WTC11 (cell line): Measurements from ENCODE around the gene ZCCHC18. TPM values are rescaled to one million over a fixed set of nuclear protein-coding genes. Genes with fewer than 3 reads are reported as not detected.

Experiments used
- ATAC-seq: fragments of 200-7000 bp; cut with Tn5 transposase; 2 replicates; pipeline ENCODE4 v1.10.0; 2021; ENCODE audit warnings: mild to moderate bottlenecking, moderate library complexity
- CTCF ChIA-PET: fragments of 300-600 bp; sonication (Branson Sonifier 250); formaldehyde crosslinking; loops from one replicate; lab custom pipeline; 2021; ENCODE audit warnings: antibody characterized with exemption; lab: Charles Lee
- POLR2A ChIA-PET: fragments of 350-600 bp; sonication (Branson Sonifier 250); formaldehyde crosslinking; loops from one replicate; lab custom pipeline; 2021; ENCODE audit warnings: antibody characterized with exemption; lab: Charles Lee
- DNase-seq: peaks from one replicate; pipeline ENCODE4 v3.0.0; 2021; ENCODE audit warnings: low spot score
- H3K27ac Mint-ChIP-seq: 2 replicates; pipeline ENCODE4 v1.8.0; 2021; ENCODE audit warnings: mixed read lengths
- H3K27me3 Mint-ChIP-seq: 2 replicates; pipeline ENCODE4 v1.8.0; 2021; ENCODE audit warnings: low read depth, mild to moderate bottlenecking, moderate library complexity, mixed read lengths
- H3K36me3 Mint-ChIP-seq: 2 replicates; pipeline ENCODE4 v1.8.0; 2021; ENCODE audit warnings: mixed read lengths
- H3K4me1 Mint-ChIP-seq: 2 replicates; pipeline ENCODE4 v1.8.0; 2022; ENCODE audit warnings: mixed read lengths
- H3K4me3 Mint-ChIP-seq: 2 replicates; pipeline ENCODE4 v1.8.0; 2021; ENCODE audit warnings: mild to moderate bottlenecking, moderate library complexity, mixed read lengths
- H3K9me3 Mint-ChIP-seq: 2 replicates; pipeline ENCODE4 v1.8.0; 2021; ENCODE audit warnings: mixed read lengths
- ATF1 ChIP-seq: sonication (generic); formaldehyde crosslinking; IDR thresholded peaks from 2 replicates; pipeline ENCODE4 v1.8.1; 2023; ENCODE audit warnings: mild to moderate bottlenecking, moderate library complexity, missing genetic modification reagents
- CBFB ChIP-seq: sonication (generic); formaldehyde crosslinking; IDR thresholded peaks from 2 replicates; pipeline ENCODE4 v1.8.1; 2022; ENCODE audit warnings: mild to moderate bottlenecking, low read depth, missing genetic modification reagents
- CREM ChIP-seq: sonication (generic); formaldehyde crosslinking; IDR thresholded peaks from 2 replicates; pipeline ENCODE4 v1.8.1; 2022; ENCODE audit warnings: mild to moderate bottlenecking, missing genetic modification reagents, moderate library complexity
- ETV6 ChIP-seq: sonication (generic); formaldehyde crosslinking; IDR thresholded peaks from 2 replicates; pipeline ENCODE4 v1.8.1; 2022; ENCODE audit warnings: mild to moderate bottlenecking, missing genetic modification reagents
- FOXJ3 ChIP-seq: sonication (generic); formaldehyde crosslinking; IDR thresholded peaks from 2 replicates; pipeline ENCODE4 v1.9.0; 2021; ENCODE audit warnings: missing genetic modification reagents, mild to moderate bottlenecking, borderline replicate concordance
- KAT7 ChIP-seq: sonication (generic); formaldehyde crosslinking; IDR thresholded peaks from 2 replicates; pipeline ENCODE4 v1.8.1; 2023; ENCODE audit warnings: missing genetic modification reagents, mild to moderate bottlenecking, borderline replicate concordance
- MYBL2 ChIP-seq: sonication (generic); formaldehyde crosslinking; IDR thresholded peaks from 2 replicates; pipeline ENCODE4 v1.8.1; 2023; ENCODE audit warnings: mild to moderate bottlenecking, moderate library complexity, missing genetic modification reagents
- NFATC4 ChIP-seq: fragments of 250-450 bp; sonication (Bioruptor Pico); IDR thresholded peaks from 2 replicates; pipeline ENCODE4 v1.9.0; 2021; ENCODE audit warnings: mild to moderate bottlenecking
- NFE2L1 ChIP-seq: sonication (generic); formaldehyde crosslinking; IDR thresholded peaks from 2 replicates; pipeline ENCODE4 v1.8.1; 2023; ENCODE audit warnings: missing genetic modification reagents
- OVOL2 ChIP-seq: fragments of 250-450 bp; sonication (Bioruptor Pico); IDR thresholded peaks from 2 replicates; pipeline ENCODE4 v1.9.0; 2021; ENCODE audit warnings: mild to moderate bottlenecking, borderline replicate concordance
- RELA ChIP-seq: sonication (generic); formaldehyde crosslinking; IDR thresholded peaks from 2 replicates; pipeline ENCODE4 v1.8.1; 2022; ENCODE audit warnings: missing genetic modification reagents, mild to moderate bottlenecking, borderline replicate concordance
- RORB ChIP-seq: fragments of 250-450 bp; sonication (Bioruptor Pico); IDR thresholded peaks from 2 replicates; pipeline ENCODE4 v1.9.0; 2021; ENCODE audit warnings: mild to moderate bottlenecking
- SMAD3 ChIP-seq: sonication (generic); formaldehyde crosslinking; IDR thresholded peaks from 2 replicates; pipeline ENCODE4 v1.8.0; 2022; ENCODE audit warnings: missing genetic modification reagents, mild to moderate bottlenecking, borderline replicate concordance
- ZNF138 ChIP-seq: sonication (generic); formaldehyde crosslinking; conservative IDR thresholded peaks from 2 replicates; pipeline ENCODE4 v1.8.1; 2022; ENCODE audit warnings: mild to moderate bottlenecking, moderate library complexity, missing genetic modification reagents
- ZNF232 ChIP-seq: sonication (generic); formaldehyde crosslinking; IDR thresholded peaks from 2 replicates; pipeline ENCODE4 v1.8.0; 2022; ENCODE audit warnings: mild to moderate bottlenecking, missing genetic modification reagents
- ZNF317 ChIP-seq: sonication (generic); formaldehyde crosslinking; IDR thresholded peaks from 2 replicates; pipeline ENCODE4 v1.8.1; 2023; ENCODE audit warnings: low read depth, mild to moderate bottlenecking, moderate library complexity, missing genetic modification reagents, borderline replicate concordance
- ZNF423 ChIP-seq: fragments of 250-450 bp; sonication (Bioruptor Pico); IDR thresholded peaks from 2 replicates; pipeline ENCODE4 v2.1.2; 2022; ENCODE audit warnings: mild to moderate bottlenecking, moderate library complexity
- total RNA-seq: library from RNA; stranded (reverse); gene quantifications from 3 replicates; pipeline ENCODE4 v1.2.3, GENCODE V29; 2021
- TF ChIP-seq, protein P1 (sequence below): sonication (generic); formaldehyde crosslinking; IDR thresholded peaks from 2 replicates; pipeline ENCODE4 v1.8.0; 2022; ENCODE audit warnings: mild to moderate bottlenecking, missing genetic modification reagents
- TF ChIP-seq, protein P2 (sequence below): sonication (generic); formaldehyde crosslinking; IDR thresholded peaks from 2 replicates; pipeline ENCODE4 v1.8.1; 2023; ENCODE audit warnings: mild to moderate bottlenecking, missing genetic modification reagents, moderate library complexity
- TF ChIP-seq, protein P3 (sequence below): fragments of 250-450 bp; sonication (Bioruptor Pico); conservative IDR thresholded peaks from 2 replicates; pipeline ENCODE4 v1.9.0; 2021; ENCODE audit warnings: mild to moderate bottlenecking
- TF ChIP-seq, protein P4 (sequence below): sonication (generic); formaldehyde crosslinking; IDR thresholded peaks from 2 replicates; pipeline ENCODE4 v1.8.0; 2023; ENCODE audit warnings: missing genetic modification reagents, mild to moderate bottlenecking, borderline replicate concordance
- TF ChIP-seq, protein P5 (sequence below): fragments of 200-600 bp; IDR thresholded peaks from 2 replicates; pipeline ENCODE4 v1.8.0; 2022; ENCODE audit warnings: antibody characterized with exemption
- TF ChIP-seq, protein P6 (sequence below): sonication (generic); formaldehyde crosslinking; IDR thresholded peaks from 2 replicates; pipeline ENCODE4 v1.8.0; 2023; ENCODE audit warnings: missing genetic modification reagents
- TF ChIP-seq, protein P7 (sequence below): fragments of 250-450 bp; sonication (Bioruptor Pico); IDR thresholded peaks from 2 replicates; pipeline ENCODE4 v1.9.0; 2021; ENCODE audit warnings: moderate library complexity, mild to moderate bottlenecking, inconsistent platforms, borderline replicate concordance
- TF ChIP-seq, protein P8 (sequence below): sonication (generic); formaldehyde crosslinking; IDR thresholded peaks from 2 replicates; pipeline ENCODE4 v1.8.1; 2022; ENCODE audit warnings: mild to moderate bottlenecking, moderate library complexity, missing genetic modification reagents

ZCCHC18 gene
- total RNA-seq, 1 experiment from 2014 or later, result 2.3 TPM

DNA sequence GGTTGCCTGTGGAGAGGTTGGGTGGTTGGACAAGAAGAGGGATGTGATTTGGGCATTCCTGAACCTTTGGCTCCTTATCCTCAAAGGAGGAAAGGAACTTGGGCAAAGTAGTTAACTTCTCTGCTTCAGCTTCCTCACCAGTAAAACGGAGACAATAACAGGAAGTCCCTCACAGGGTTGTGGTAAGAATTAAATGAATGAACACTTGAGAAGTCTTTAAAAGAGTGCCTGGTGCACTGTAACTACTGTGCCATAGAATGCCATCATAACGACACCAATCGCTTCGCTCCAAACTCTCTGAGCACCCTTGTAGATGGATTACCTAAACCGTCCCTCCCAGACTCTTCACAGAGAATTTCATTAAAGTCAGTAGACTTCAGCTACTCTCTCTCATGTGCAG lies 10.5 kb downstream of the ZCCHC18 start:
- Mint-ChIP-seq H3K4me3 (no peak overlapping the region), H3K4me1 (peaks cover 3% of the 10 kb centered on the region), H3K9me3 (no peaks in the 10 kb centered on the region), H3K27me3 (no peaks in the 10 kb centered on the region), H3K36me3 (no peaks in the 10 kb centered on the region), H3K27ac (no peak overlapping the region)
- TF ChIP-seq KAT7 (CRISPR knock-in tag), result no peak
- TF ChIP-seq, protein P1, sequence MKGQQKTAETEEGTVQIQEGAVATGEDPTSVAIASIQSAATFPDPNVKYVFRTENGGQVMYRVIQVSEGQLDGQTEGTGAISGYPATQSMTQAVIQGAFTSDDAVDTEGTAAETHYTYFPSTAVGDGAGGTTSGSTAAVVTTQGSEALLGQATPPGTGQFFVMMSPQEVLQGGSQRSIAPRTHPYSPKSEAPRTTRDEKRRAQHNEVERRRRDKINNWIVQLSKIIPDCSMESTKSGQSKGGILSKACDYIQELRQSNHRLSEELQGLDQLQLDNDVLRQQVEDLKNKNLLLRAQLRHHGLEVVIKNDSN, result no peak
- no peak for TF ChIP-seq ETV6
- no peak for TF ChIP-seq RELA (CRISPR knock-in tag)
- no peak for TF ChIP-seq ZNF138 (CRISPR knock-in tag)
- TF ChIP-seq CREM (CRISPR knock-in tag), result no peak
- TF ChIP-seq RORB (CRISPR knock-in tag), result no peak
- TF ChIP-seq OVOL2 (CRISPR knock-in tag), result no peak
- TF ChIP-seq, protein P2, sequence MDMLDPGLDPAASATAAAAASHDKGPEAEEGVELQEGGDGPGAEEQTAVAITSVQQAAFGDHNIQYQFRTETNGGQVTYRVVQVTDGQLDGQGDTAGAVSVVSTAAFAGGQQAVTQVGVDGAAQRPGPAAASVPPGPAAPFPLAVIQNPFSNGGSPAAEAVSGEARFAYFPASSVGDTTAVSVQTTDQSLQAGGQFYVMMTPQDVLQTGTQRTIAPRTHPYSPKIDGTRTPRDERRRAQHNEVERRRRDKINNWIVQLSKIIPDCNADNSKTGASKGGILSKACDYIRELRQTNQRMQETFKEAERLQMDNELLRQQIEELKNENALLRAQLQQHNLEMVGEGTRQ, result no peak
- TF ChIP-seq SMAD3 (CRISPR knock-in tag), result no peak
- TF ChIP-seq MYBL2 (CRISPR knock-in tag), result no peak
- TF ChIP-seq, protein P3, sequence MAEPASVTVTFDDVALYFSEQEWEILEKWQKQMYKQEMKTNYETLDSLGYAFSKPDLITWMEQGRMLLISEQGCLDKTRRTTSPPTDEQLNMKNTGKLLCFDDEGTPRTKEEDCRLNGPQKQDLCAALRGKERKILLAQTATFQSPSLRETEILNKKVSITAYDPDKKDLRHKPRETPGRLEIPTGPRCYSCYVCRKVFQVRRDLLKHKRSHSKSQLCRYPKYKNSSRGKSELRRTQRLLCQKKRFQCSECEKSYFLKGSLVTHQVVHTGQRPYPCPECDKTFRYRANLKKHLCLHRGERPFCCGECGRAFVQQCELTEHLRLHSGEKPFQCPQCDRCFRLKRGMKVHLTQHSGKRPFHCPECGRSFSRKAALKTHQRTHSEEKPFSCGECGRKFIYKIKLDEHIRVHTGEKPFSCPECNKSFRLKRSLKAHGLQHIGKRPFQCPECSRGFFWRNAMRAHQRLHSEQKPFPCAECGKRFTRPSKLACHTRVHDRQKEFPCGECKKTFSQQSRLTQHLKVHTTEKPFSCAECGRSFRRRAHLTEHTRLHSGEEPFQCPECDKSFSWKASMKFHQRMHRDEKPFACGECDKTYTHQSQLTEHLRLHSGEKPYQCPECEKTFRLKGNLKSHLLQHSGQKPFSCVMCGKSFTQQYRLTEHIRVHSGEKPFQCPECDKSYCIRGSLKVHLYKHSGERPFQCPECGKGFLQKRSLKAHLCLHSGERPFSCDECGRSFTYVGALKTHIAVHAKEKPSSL, result no peak
- TF ChIP-seq, protein P4, sequence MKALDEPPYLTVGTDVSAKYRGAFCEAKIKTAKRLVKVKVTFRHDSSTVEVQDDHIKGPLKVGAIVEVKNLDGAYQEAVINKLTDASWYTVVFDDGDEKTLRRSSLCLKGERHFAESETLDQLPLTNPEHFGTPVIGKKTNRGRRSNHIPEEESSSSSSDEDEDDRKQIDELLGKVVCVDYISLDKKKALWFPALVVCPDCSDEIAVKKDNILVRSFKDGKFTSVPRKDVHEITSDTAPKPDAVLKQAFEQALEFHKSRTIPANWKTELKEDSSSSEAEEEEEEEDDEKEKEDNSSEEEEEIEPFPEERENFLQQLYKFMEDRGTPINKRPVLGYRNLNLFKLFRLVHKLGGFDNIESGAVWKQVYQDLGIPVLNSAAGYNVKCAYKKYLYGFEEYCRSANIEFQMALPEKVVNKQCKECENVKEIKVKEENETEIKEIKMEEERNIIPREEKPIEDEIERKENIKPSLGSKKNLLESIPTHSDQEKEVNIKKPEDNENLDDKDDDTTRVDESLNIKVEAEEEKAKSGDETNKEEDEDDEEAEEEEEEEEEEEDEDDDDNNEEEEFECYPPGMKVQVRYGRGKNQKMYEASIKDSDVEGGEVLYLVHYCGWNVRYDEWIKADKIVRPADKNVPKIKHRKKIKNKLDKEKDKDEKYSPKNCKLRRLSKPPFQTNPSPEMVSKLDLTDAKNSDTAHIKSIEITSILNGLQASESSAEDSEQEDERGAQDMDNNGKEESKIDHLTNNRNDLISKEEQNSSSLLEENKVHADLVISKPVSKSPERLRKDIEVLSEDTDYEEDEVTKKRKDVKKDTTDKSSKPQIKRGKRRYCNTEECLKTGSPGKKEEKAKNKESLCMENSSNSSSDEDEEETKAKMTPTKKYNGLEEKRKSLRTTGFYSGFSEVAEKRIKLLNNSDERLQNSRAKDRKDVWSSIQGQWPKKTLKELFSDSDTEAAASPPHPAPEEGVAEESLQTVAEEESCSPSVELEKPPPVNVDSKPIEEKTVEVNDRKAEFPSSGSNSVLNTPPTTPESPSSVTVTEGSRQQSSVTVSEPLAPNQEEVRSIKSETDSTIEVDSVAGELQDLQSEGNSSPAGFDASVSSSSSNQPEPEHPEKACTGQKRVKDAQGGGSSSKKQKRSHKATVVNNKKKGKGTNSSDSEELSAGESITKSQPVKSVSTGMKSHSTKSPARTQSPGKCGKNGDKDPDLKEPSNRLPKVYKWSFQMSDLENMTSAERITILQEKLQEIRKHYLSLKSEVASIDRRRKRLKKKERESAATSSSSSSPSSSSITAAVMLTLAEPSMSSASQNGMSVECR (CRISPR knock-in tag), result no peak
- TF ChIP-seq, protein P5, sequence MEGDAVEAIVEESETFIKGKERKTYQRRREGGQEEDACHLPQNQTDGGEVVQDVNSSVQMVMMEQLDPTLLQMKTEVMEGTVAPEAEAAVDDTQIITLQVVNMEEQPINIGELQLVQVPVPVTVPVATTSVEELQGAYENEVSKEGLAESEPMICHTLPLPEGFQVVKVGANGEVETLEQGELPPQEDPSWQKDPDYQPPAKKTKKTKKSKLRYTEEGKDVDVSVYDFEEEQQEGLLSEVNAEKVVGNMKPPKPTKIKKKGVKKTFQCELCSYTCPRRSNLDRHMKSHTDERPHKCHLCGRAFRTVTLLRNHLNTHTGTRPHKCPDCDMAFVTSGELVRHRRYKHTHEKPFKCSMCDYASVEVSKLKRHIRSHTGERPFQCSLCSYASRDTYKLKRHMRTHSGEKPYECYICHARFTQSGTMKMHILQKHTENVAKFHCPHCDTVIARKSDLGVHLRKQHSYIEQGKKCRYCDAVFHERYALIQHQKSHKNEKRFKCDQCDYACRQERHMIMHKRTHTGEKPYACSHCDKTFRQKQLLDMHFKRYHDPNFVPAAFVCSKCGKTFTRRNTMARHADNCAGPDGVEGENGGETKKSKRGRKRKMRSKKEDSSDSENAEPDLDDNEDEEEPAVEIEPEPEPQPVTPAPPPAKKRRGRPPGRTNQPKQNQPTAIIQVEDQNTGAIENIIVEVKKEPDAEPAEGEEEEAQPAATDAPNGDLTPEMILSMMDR, result no peak
- no peak for TF ChIP-seq ZNF423
- ChIA-PET CTCF (interaction anchor here (1.0 to 1.7 kb wide), 2 partner anchors 10 to 278 kb away, joined by 3 to 4 read pairs; no protein-coding TSS in a partner anchor), POLR2A (no interaction called here)
- ATAC-seq (no peak), DNase-seq (no peak)

DNA sequence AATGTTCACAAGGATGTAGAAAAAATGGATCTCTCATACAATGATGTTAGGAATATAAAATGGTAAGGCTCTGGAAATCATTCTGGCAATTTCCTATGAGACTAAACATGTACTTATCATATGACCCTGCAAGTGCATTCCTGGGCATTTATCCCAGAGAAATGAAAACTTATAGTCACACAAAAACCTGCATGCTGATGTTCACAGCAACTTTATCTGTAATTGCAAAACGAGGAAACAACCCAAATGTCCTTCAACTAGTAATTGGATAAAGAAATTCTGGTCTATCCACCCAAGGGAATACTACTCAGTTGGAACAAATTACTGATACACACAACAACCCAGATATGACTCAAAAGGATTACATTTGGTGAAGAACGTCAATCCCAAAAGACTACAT lies 14.5 kb downstream of the ZCCHC18 start:
- no peaks in the 10 kb centered on the region for H3K36me3 Mint-ChIP-seq
- no peak overlapping the region for H3K27ac Mint-ChIP-seq
- ATAC-seq (no peak), DNase-seq (no peak)
- no peaks in the 10 kb centered on the region for H3K9me3 Mint-ChIP-seq
- H3K4me3 Mint-ChIP-seq, result no peak overlapping the region
- no peaks in the 10 kb centered on the region for H3K4me1 Mint-ChIP-seq
- ChIA-PET CTCF (no interaction called here), POLR2A (no interaction called here)
- H3K27me3 Mint-ChIP-seq, result no peaks in the 10 kb centered on the region
- TF ChIP-seq, protein P6, sequence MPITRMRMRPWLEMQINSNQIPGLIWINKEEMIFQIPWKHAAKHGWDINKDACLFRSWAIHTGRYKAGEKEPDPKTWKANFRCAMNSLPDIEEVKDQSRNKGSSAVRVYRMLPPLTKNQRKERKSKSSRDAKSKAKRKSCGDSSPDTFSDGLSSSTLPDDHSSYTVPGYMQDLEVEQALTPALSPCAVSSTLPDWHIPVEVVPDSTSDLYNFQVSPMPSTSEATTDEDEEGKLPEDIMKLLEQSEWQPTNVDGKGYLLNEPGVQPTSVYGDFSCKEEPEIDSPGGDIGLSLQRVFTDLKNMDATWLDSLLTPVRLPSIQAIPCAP (CRISPR knock-in tag), result no peak
- no peak for TF ChIP-seq ZNF232
- no peak for TF ChIP-seq CBFB (CRISPR knock-in tag)
- no peak for TF ChIP-seq OVOL2 (CRISPR knock-in tag)
- no peak for TF ChIP-seq NFE2L1 (CRISPR knock-in tag)
- TF ChIP-seq, protein P7, sequence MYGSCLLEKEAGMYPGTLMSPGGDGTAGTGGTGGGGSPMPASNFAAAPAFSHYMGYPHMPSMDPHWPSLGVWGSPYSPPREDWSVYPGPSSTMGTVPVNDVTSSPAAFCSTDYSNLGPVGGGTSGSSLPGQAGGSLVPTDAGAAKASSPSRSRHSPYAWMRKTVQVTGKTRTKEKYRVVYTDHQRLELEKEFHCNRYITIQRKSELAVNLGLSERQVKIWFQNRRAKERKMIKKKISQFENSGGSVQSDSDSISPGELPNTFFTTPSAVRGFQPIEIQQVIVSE, result no peak
- TF ChIP-seq MYBL2 (CRISPR knock-in tag), result no peak
- TF ChIP-seq ATF1 (CRISPR knock-in tag), result no peak
- no peak for TF ChIP-seq FOXJ3
- TF ChIP-seq ZNF423, result no peak
- TF ChIP-seq NFATC4 (CRISPR knock-in tag), result no peak
- TF ChIP-seq, protein P8, sequence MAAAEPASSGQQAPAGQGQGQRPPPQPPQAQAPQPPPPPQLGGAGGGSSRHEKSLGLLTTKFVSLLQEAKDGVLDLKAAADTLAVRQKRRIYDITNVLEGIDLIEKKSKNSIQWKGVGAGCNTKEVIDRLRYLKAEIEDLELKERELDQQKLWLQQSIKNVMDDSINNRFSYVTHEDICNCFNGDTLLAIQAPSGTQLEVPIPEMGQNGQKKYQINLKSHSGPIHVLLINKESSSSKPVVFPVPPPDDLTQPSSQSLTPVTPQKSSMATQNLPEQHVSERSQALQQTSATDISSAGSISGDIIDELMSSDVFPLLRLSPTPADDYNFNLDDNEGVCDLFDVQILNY, result no peak
- TF ChIP-seq ZNF317 (CRISPR knock-in tag), result no peak
